Ishikawa (cell line): ENCODE measurements around the gene TBC1D8B.

ENCODE experiments used
- CEBPB ChIP-seq: IDR thresholded peaks from 2 replicates; pipeline ENCODE4 v1.6.1; 2012
- CREB1 ChIP-seq: IDR thresholded peaks from 2 replicates; pipeline ENCODE4 v1.6.1; 2012; ENCODE audit warnings: low read depth
- EGR1 ChIP-seq: IDR thresholded peaks from 2 replicates; pipeline ENCODE4 v1.6.1; 2012
- EP300 ChIP-seq: IDR thresholded peaks from 2 replicates; pipeline ENCODE4 v1.6.1; 2012; ENCODE audit warnings: borderline replicate concordance
- FOXM1 ChIP-seq: IDR thresholded peaks from 2 replicates; pipeline ENCODE4 v1.6.1; 2012; ENCODE audit warnings: low read depth, borderline replicate concordance
- MAX ChIP-seq: IDR thresholded peaks from 2 replicates; pipeline ENCODE4 v1.6.1; 2012
- NFIC ChIP-seq: IDR thresholded peaks from 2 replicates; pipeline ENCODE4 v1.6.1; 2012
- RAD21 ChIP-seq: IDR thresholded peaks from 2 replicates; pipeline ENCODE4 v1.6.1; 2012; ENCODE audit warnings: low read depth
- TAF1 ChIP-seq: IDR thresholded peaks from 2 replicates; pipeline ENCODE4 v1.6.1; 2012; ENCODE audit warnings: low read depth, mild to moderate bottlenecking
- TCF12 ChIP-seq: IDR thresholded peaks from 2 replicates; pipeline ENCODE4 v1.6.1; 2012; ENCODE audit warnings: low read depth
- TEAD4 ChIP-seq: IDR thresholded peaks from 2 replicates; pipeline ENCODE4 v1.6.1; 2012
- YY1 ChIP-seq: IDR thresholded peaks from 2 replicates; pipeline ENCODE4 v1.6.1; 2012; ENCODE audit warnings: low read depth
- ZBTB7A ChIP-seq: IDR thresholded peaks from 2 replicates; pipeline ENCODE4 v1.6.1; 2012; ENCODE audit warnings: low read depth
- TF ChIP-seq, protein P1 (sequence below): IDR thresholded peaks from 2 replicates; pipeline ENCODE4 v1.6.1; 2012; ENCODE audit warnings: low read depth, mild to moderate bottlenecking
- TF ChIP-seq, protein P2 (sequence below): IDR thresholded peaks from 2 replicates; pipeline ENCODE4 v1.6.1; 2012

The TBC1D8B gene

DNA sequence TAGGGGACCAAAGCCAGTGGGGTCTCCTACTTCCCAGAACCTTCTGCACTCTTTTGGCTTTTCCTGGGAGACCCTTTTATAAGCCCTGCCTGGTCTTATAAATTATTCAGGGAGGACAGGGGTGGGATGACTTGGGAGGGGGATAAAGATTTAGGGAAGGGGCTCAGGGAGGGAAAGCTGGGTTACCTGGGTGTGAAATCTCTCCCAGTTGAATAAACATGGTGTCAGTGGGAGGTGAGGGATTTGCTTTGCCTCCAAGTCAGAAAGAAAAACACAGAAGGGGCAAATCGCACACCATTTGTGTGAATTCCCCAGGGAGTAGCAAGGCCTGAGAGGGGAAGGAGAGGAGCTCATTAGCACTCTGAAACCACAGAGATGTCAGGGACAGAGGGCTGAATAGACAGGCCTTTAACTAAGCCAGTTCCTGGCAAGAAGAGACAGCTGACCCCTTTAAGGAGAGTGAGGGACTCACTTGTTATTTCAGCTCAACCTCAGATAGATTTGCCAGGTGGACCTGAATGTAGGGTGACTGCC lies 100.9 kb downstream of the TBC1D8B start, which contains the start of gene RIPPLY1:
Gene RIPPLY1 (minus strand): TSS at position 51 of the 534 bp plus-strand sequence. CDS start 54 bp downstream, outside the sequence.
- TF ChIP-seq YY1 (no peak), EGR1 (no peak), RAD21 (no peak), CEBPB (no peak), CREB1 (no peak), EP300 (no peak), NFIC (no peak), MAX (no peak), TCF12 (no peak), TAF1 (no peak), TEAD4 (no peak), ZBTB7A (no peak)
- TF ChIP-seq, protein P1, sequence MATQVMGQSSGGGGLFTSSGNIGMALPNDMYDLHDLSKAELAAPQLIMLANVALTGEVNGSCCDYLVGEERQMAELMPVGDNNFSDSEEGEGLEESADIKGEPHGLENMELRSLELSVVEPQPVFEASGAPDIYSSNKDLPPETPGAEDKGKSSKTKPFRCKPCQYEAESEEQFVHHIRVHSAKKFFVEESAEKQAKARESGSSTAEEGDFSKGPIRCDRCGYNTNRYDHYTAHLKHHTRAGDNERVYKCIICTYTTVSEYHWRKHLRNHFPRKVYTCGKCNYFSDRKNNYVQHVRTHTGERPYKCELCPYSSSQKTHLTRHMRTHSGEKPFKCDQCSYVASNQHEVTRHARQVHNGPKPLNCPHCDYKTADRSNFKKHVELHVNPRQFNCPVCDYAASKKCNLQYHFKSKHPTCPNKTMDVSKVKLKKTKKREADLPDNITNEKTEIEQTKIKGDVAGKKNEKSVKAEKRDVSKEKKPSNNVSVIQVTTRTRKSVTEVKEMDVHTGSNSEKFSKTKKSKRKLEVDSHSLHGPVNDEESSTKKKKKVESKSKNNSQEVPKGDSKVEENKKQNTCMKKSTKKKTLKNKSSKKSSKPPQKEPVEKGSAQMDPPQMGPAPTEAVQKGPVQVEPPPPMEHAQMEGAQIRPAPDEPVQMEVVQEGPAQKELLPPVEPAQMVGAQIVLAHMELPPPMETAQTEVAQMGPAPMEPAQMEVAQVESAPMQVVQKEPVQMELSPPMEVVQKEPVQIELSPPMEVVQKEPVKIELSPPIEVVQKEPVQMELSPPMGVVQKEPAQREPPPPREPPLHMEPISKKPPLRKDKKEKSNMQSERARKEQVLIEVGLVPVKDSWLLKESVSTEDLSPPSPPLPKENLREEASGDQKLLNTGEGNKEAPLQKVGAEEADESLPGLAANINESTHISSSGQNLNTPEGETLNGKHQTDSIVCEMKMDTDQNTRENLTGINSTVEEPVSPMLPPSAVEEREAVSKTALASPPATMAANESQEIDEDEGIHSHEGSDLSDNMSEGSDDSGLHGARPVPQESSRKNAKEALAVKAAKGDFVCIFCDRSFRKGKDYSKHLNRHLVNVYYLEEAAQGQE = no peak
- TF ChIP-seq, protein P2, sequence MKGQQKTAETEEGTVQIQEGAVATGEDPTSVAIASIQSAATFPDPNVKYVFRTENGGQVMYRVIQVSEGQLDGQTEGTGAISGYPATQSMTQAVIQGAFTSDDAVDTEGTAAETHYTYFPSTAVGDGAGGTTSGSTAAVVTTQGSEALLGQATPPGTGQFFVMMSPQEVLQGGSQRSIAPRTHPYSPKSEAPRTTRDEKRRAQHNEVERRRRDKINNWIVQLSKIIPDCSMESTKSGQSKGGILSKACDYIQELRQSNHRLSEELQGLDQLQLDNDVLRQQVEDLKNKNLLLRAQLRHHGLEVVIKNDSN = no peak

DNA sequence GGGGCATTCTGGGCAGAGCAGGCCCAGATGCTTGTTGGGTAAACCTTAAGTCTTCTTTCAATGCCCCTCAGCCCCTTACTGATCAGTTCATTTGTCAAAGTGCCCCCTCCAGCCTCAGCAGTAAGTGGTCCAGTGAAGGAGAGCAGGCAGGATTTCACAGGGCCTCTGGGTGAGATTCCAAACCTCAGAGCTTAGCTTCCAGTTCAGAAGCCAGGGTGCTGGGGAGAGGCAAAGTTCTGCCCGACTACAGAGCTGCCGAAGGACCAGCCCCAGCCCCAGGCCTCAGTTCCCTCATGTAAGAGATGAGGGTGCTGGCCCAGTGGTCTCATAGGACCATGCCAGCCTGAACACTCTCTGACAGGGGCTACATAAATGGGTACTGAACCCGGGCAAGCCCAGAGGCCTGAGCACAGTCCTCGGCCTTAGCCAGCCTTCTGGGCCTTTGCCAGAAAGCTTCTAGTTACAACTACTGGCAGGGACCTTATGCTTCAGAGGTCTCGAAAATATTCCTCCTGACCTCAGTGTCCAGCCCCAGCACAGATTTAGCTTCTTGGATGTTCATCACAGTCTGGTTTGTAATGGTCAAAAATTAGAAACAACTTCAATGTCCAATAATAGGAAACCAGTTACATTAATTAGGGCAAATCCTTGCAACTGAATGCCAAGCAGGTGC lies 101.5 kb downstream of the TBC1D8B start:
- no peak for TF ChIP-seq TAF1

DNA sequence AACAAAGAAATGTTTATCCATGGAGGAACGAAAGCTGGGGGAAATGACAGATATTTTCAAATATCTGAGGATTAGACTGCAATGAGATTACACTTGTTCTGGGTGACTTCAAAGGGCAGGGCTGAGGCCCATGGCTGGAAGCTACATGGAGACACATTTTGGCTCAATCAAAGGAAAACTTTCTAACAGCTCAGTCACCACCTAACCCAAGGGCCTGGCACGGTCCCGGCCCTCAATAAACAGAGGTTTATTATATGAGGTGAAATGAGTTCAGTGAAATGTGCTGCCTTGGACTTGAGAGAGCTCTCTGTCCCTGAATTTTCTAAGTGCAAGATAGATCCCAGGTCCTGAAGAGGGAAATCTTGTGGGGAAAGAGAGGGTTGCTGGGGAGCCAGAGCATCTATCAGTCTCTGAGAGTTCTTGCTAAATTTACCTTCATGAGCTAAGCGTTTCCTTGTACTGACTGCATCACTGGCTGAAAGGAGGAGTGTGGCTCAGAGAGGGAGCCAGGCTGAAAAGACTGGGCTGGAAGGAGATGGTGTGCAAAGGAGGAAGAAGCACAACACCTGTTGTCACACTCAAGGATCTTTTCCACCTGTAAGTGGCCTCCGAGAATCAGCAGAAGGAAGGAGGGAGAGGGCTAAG lies 102.7 kb downstream of the TBC1D8B start:
- no peak for TF ChIP-seq FOXM1
- no peak for TF ChIP-seq TEAD4
- TF ChIP-seq, protein P1 = no peak
- no peak for TF ChIP-seq TAF1
- no peak for TF ChIP-seq YY1
- no peak for TF ChIP-seq EGR1
- no peak for TF ChIP-seq NFIC
- TF ChIP-seq CREB1 = no peak
- TF ChIP-seq EP300 = no peak
- TF ChIP-seq MAX = no peak

GRCh38 chrX:106906361-106906760 lies 103.9 kb downstream of the TBC1D8B start:
- TF ChIP-seq TEAD4 = no peak
- TF ChIP-seq, protein P1 = no peak
- TF ChIP-seq CEBPB = no peak
- no peak for TF ChIP-seq CREB1
- no peak for TF ChIP-seq EGR1
- no peak for TF ChIP-seq TAF1
- no peak for TF ChIP-seq TCF12
- no peak for TF ChIP-seq FOXM1
- TF ChIP-seq MAX = no peak
- TF ChIP-seq, protein P2 = no peak
- TF ChIP-seq ZBTB7A = no peak
- TF ChIP-seq NFIC = no peak
- TF ChIP-seq YY1 = no peak
- no peak for TF ChIP-seq EP300
- no peak for TF ChIP-seq RAD21
